HUES48 (cell line): Measurements from ENCODE around the gene TPCN1.

Experiments
- H3K27ac ChIP-seq: one replicate; pipeline ENCODE4 v1.7.0; 2013; ENCODE audit warnings: low read depth, low read length, inconsistent platforms
- H3K27me3 ChIP-seq: 2 replicates; pipeline ENCODE4 v1.6.1; 2013; ENCODE audit warnings: mild to moderate bottlenecking, low read length; ENCODE audit not compliant: control insufficient read depth, insufficient read depth
- H3K36me3 ChIP-seq: 2 replicates; pipeline ENCODE4 v1.6.1; 2013; ENCODE audit warnings: low read length; ENCODE audit not compliant: control insufficient read depth, insufficient read depth
- H3K4me1 ChIP-seq: 2 replicates; pipeline ENCODE4 v1.6.1; 2013; ENCODE audit warnings: mild to moderate bottlenecking, low read length; ENCODE audit not compliant: control insufficient read depth, insufficient read depth
- H3K4me3 ChIP-seq: 2 replicates; pipeline ENCODE4 v1.5.1; 2013; ENCODE audit warnings: mild to moderate bottlenecking, low read depth, low read length
- H3K9ac ChIP-seq: 2 replicates; pipeline ENCODE4 v1.6.1; 2013; ENCODE audit warnings: mild to moderate bottlenecking, low read depth, low read length, moderate library complexity
- H3K9me3 ChIP-seq: 2 replicates; pipeline ENCODE4 v1.6.1; 2013; ENCODE audit warnings: low read length; ENCODE audit not compliant: control insufficient read depth, insufficient read depth

Gene TPCN1

DNA sequence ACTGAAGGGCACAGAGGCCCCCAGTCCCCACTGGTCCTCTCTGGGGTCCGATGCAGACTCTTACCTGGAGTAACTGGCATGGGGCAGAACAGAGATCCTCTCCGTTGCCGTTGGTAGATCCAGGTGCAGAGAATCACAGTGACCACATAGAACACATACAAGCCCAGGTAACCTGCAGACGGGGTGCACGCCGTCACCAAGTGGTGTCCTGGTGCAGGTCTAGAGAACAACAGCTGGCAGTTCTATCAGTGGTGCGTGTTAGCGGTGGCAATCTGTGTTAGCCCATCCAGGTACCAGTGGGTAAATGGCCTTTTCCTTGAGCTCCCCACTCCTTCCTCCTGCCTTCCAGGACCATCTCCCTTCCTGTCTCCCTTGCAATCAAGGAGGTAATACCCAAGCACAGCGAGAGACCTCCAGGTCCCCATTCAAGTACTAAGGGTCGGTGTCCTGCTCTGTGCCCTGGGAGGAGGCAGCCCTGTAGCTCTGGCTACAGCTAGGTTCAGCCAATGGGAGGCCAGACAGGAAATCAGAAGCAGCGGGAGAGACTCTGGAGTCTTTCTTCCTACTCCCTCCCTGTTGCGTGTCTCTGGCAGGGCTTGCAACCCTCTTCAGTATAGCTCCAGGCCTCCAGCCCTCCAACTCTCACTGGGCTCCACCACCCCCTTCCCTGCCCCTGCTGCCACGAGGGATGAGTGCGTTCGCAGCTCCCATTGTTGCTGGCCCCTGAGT, 97.8 kb downstream of the TPCN1 start:
- Histone ChIP-seq H3K27ac (no peak overlapping the region), H3K9ac (no peak overlapping the region), H3K27me3 (no peaks in the 10 kb centered on the region), H3K36me3 (peaks cover 12% of the 10 kb centered on the region), H3K9me3 (no peaks in the 10 kb centered on the region), H3K4me3 (no peak overlapping the region), H3K4me1 (no peaks in the 10 kb centered on the region)

DNA sequence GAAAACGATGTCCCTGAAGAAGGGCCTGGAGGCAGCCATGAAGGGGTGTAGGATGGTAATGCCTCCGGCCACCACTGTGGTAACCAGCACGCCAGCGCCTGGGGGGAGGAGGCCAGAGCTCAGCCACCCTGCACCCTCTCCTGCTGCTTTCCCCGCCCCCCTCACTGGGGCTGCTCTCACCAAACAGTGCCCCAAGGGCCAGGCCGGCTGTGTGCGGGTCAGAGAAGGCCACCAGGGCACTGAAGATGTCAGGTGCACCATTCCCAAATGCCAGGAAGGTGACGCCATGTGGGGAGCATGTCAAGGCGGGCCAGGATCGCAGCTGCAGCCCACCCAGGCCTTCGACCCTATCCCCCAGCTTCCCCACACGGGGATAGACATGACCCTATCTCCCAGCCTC, 99.1 kb downstream of the TPCN1 start:
- Histone ChIP-seq H3K4me1 (no peaks in the 10 kb centered on the region), H3K36me3 (peaks cover 12% of the 10 kb centered on the region), H3K27ac (no peak overlapping the region), H3K9ac (no peak overlapping the region), H3K4me3 (no peak overlapping the region), H3K9me3 (no peaks in the 10 kb centered on the region), H3K27me3 (no peaks in the 10 kb centered on the region)

DNA sequence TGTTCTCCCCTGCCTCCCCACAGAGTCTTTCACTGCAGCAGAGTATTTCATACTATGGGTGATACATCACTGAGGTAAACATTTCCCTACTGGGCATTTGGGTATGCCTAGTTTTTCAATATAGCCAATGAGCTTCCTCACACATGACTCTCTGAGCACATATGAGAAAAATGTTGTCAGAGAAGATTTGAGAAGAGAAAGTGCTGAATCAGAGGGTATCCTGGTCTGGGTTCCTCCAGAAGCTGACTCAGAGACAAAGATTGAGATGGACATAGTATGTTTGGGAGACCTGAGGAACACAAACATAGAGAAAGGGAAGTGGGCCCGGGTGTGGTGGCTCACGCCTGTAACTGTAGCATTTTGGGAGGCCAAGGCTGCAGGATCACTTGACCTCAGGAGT, 101.1 kb downstream of the TPCN1 start:
- H3K4me1 ChIP-seq, result no peaks in the 10 kb centered on the region
- no peak overlapping the region for H3K27ac ChIP-seq
- H3K9me3 ChIP-seq, result no peaks in the 10 kb centered on the region
- H3K27me3 ChIP-seq, result no peaks in the 10 kb centered on the region
- no peak overlapping the region for H3K4me3 ChIP-seq
- peaks cover 12% of the 10 kb centered on the region for H3K36me3 ChIP-seq
- H3K9ac ChIP-seq, result no peak overlapping the region

DNA sequence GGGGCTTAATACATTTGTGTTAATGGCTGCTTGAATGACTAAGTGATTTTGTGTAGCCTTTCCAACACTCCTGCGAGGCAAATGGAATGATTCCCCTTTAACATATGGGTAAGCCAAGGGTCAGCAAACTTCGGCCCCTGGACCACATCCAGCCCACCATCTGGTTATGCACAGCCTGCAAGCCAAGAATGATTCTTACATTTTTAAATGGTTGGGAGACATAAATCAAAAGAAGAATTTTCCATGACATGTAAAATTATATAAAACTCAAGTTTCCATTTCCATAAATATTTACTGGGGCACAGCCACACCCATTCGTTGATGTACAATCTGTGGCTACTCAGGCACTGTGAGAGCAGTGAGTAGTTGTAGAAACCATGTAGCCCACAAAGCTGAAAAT, 104.7 kb downstream of the TPCN1 start:
- Histone ChIP-seq H3K27ac (no peak overlapping the region), H3K4me1 (no peaks in the 10 kb centered on the region), H3K9me3 (no peaks in the 10 kb centered on the region), H3K27me3 (no peaks in the 10 kb centered on the region), H3K4me3 (no peak overlapping the region), H3K36me3 (no peaks in the 10 kb centered on the region), H3K9ac (no peak overlapping the region)

DNA sequence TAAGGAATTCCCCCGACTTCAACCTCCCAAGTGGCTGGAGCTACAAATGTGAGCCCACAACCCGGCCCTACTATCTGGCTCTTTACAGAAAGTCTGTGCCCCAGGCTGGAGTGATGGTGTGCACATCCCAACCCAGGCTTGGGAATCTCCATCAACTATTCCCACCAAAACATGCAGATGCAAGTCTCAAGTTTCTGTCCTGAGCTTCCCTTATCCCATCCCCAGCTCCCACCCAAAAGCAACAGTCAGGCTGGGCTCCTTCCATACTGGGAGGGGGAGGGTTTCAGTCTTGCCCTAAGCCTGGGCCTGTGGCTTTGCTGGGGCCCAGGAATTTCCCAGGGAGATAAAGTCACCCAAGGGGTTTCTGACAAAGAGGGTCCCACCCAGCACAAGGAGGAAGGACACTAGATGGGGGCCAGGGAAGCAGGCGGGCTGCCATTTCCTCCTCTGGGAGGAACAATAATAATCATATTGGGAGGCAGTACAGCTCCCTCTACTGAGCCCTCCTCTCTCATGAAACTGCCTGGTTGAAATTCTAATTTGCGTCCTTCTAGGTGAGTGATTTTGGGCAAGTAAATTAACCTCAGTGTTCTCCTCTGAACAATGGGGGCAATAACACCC, 105.6 kb downstream of the TPCN1 start:
- no peaks in the 10 kb centered on the region for H3K9me3 ChIP-seq
- H3K9ac ChIP-seq, result no peak overlapping the region
- no peaks in the 10 kb centered on the region for H3K36me3 ChIP-seq
- no peak overlapping the region for H3K4me3 ChIP-seq
- H3K27me3 ChIP-seq, result no peaks in the 10 kb centered on the region
- no peaks in the 10 kb centered on the region for H3K4me1 ChIP-seq
- no peak overlapping the region for H3K27ac ChIP-seq

DNA sequence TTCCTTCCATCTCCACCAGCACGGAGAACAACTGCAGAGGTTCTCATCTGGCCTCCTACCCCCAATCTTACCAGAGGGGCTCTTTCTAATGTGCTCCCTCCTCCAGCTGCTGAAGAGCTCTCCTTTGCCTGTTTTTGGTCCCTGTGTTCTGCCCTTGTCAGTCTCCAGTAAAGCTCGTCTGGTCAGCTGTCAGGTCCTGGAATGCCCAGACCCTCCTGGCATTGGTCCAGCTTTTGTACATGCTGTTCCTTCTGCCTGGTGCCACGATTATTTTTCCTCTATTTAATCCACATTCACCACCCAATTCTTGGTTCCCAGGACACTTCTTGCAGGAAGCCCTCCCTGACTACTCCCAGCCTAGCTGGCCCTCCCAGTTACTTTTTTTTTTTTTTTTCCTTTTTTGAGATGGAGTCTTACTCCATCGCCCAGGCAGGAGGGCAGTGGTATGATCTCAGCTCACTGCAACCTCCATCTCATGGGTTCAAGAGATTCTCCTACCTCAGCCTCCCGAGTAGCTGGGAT, 107.2 kb downstream of the TPCN1 start:
- H3K36me3 ChIP-seq, result peaks cover 5% of the 10 kb centered on the region; the same call in 1 of the 2 replicates
- no peaks in the 10 kb centered on the region for H3K9me3 ChIP-seq
- no peak overlapping the region for H3K9ac ChIP-seq
- H3K27me3 ChIP-seq, result no peaks in the 10 kb centered on the region
- H3K4me3 ChIP-seq, result no peak overlapping the region
- H3K4me1 ChIP-seq, result no peaks in the 10 kb centered on the region
- H3K27ac ChIP-seq, result no peak overlapping the region

DNA sequence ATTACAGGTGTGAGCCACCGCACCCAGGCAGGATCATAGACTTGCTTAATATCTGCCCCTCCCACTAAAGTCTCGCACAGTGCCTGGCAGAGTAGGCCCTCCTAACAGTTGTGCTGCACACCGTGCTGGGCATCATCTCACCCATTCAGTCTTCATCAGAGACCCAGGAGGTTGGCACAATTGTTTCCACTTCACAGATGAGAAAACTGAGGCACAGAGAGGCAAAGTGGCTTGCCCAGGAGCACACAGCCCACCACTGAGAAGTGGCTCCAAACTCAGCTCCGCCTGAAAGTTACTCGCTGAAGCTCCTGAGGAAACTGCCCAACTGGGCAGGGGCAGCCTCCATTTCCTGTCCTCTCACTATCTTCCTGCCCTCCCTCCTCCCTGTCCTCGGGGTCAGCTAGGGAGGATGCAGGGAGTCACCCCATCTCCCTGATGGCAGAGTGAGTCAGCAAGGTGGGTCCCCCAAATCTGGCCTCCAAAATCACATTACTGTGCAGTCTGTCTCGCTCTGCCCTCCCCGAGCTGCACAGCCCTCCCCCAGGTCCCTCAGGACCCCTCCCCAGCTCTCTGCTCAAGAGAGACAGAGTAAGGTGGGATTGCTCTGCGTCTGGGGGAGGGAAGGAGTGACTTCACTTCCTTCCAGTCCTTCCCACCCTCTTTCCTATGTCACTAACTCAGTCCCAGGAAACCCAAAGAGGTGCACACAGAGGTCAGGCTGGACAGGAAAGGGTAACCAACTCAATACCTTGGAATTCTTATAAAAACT, 107.9 kb downstream of the TPCN1 start:
- H3K9me3 ChIP-seq, result no peaks in the 10 kb centered on the region
- H3K36me3 ChIP-seq, result peaks cover 5% of the 10 kb centered on the region; the same call in 1 of the 2 replicates
- no peak overlapping the region for H3K4me3 ChIP-seq
- H3K4me1 ChIP-seq, result no peaks in the 10 kb centered on the region; the same call in 1 of the 2 replicates
- H3K27ac ChIP-seq, result no peak overlapping the region
- H3K9ac ChIP-seq, result no peak overlapping the region
- H3K27me3 ChIP-seq, result peaks cover 5% of the 10 kb centered on the region

DNA sequence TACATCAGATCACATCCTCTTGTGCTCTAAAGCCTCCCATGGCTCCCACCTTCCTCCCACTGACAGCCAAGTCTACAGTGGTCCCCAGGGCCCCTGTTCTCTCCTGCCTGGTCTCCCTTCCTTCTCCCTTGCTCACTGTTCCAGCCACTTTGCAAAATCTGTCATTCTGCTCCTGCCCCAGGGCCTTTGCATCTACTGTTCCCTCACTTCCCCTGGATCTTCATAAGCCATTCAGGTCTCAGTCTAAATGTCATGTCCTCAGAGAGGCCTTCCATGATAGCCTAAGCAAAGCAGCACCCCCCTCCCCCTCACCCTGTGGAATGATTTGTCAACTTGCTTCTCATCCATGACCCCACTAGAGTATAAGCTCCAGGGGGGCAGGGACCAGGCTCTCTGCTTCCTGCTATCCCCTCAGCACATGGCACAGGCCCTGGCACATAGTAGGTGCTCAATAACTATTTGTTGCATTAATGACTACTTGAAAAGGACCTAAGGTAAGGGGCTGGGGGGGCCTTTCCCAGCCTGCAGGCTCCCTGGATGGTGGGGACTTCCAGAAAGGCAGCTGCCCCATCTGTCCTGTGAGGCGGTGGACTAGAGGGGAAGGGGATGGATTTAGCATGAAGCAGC, 108.6 kb downstream of the TPCN1 start:
- H3K36me3 ChIP-seq, result peaks cover 5% of the 10 kb centered on the region; the same call in 1 of the 2 replicates
- H3K4me1 ChIP-seq, result no peaks in the 10 kb centered on the region; the same call in 1 of the 2 replicates
- no peak overlapping the region for H3K4me3 ChIP-seq
- no peak overlapping the region for H3K27ac ChIP-seq
- H3K27me3 ChIP-seq, result peaks cover 11% of the 10 kb centered on the region
- H3K9me3 ChIP-seq, result no peaks in the 10 kb centered on the region
- no peak overlapping the region for H3K9ac ChIP-seq

DNA sequence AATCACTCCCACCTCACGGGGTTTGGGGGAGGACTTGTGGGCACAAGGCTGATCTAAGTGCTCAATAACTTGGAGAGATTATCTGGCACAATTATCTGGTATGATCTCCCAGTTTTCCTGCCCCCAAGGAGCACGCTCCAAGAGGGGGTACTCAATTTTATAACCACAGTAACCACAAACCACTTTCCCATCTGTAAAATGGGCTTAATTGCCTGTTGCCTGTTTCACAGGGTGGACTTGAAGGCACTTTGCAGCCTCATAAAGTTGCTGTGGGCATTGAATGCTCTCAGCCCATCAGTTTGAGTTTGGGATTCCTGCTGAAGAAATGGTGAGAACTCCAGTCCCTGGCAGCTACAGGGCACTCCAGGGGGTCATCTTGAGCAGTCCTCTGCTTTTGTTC, 109.2 kb downstream of the TPCN1 start:
- Histone ChIP-seq H3K4me1 (no peaks in the 10 kb centered on the region; the same call in 1 of the 2 replicates), H3K27me3 (peaks cover 11% of the 10 kb centered on the region)

DNA sequence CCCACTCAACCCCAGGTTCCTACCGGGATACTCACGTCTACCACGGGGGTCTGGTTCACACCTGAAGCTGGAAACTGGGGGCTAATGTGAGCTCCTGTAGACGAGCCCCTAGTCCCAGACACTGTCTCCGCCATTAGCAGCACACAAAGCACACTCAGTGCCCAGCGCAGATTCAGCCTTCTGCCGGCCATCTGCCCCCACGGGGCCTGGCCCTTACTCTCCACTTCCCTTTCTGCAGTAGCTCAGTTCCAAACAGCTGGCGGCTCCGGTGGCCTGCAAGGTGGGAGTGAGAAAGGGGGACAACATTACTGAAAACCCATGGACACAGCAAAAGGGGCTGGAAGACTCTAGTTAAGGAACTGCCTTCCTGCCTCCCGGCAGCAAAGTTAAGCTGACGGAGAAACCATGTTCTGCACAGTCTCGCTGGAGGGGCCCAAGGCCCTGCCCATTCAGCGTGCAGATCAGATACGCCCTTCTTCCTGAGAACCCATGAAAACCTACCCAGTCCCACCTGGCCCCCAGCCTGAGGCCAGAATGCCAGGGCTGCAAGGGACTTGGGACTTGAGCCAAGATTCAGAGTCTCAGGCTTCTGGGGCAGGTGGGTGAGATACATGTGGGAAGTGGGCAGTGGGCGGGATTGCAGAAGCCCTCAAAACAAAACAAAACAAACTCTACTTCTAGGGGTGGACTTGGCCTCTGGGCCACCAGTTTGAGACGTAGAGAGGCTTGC, 111.6 kb downstream of the TPCN1 start:
- Histone ChIP-seq H3K27ac (no peak overlapping the region), H3K4me1 (no peaks in the 10 kb centered on the region; the same call in 1 of the 2 replicates), H3K36me3 (peaks cover 5% of the 10 kb centered on the region; the same call in 1 of the 2 replicates), H3K9me3 (no peaks in the 10 kb centered on the region), H3K4me3 (no peak overlapping the region), H3K27me3 (peaks cover 11% of the 10 kb centered on the region), H3K9ac (no peak overlapping the region)

More for the DNA sequence above, 109.2 kb downstream of the TPCN1 start:
- Histone ChIP-seq H3K27ac (no peak overlapping the region), H3K9ac (no peak overlapping the region), H3K36me3 (peaks cover 5% of the 10 kb centered on the region; the same call in 1 of the 2 replicates), H3K4me3 (no peak overlapping the region), H3K9me3 (no peaks in the 10 kb centered on the region)
